ENCODE measurements around the gene MLIP.
"Not testable (repeated sequence)": the region's sequence is repeated elsewhere in the genome, so short reads cannot be mapped to it uniquely, and the experiment has no call there.

MLIP gene

DNA sequence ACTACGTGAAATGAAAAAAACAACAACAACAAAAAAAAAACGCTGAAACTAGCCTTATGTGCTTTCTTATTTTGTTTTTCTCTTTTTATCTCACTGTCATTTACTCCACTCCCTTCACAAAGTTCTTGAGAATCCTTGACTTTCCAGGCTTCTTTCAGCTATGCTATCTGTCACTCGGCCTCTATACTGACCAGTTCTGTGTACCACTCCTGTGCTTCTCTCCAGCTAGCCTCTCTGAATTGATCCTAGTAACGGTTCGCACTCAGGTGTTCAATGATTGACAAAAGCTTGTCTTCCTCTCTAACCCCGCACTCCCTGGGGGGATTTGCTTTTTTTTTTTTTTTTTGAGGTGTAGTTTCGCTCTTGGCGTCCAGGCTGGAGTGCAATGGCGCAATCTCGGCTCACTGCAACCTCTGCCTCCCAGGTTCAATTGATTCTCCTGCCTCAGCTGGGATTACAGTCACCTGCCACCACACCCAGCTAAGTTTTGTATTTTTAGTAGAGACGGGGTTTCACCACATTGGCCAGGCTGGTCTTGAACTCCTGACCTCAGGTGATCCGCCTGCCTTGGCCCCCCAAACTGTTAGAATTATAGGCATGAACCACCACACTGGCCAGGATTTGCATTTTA lies 31.8 kb downstream of the MLIP start:
- DNase-seq = no peak

DNA sequence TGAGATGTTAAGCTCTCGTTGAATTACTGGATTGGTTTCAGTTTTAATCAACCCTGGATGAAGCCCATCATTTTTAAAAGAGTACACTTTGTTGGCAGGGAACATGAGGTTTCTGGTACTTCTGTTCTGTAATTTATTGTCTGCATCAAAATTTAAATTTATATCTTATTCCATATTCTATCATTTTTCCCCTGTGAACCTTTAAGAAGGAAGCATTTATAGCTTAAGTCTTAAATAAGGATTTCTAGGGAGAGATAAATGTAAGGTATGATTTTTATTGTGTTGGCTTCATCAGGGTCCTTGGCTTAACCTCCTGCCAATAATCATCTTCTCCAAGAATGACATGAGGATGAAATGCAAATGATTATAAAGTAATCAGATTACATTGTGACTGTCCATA lies 40.6 kb downstream of the MLIP start:
- DNase-seq = no peak

DNA sequence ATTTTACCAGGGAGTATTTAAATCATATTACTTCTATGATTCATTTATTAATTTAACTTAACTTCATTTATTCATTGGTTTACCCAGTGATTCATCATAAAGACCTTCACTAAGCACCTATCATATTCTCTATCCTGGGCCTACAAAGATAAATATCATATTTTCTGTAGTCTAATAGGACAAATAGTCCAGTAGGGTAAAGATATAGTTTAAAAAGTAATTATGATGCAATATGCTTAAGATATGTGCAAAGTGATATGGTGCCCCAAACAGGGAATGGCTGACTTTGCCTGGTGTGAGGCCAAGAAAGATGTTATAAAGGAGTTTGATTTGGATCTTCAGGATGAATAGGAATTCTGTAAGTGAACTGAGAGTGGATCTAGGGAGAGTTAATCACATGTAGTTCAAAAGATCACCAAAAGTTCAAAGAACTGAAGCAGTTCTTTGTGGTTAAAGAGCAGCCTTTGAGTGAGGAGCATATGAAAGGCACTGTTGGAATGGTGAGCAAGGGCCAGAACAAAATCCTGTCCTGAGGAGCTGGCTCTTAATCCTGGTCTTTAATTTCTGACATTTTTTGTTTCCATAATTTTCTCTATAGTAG lies 45.5 kb downstream of the MLIP start:
- DNase-seq = no peak

DNA sequence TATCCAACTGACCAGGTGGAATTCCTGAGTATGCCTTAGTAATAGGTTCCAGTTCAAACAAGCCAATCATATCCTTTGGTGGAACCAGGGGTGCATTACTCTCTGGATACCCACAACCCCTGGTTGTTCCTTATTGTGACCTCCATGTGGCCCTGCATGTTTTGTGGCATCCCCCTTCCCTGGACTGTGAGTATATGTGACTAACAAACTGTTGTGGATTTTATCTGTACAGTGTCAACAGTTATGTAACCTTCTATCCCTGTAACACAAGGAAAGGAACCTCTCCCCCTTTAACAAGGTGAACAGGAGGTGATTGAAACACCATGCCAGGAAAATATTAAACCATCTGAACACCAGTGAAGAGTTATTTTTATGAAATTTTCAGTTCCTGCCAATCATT lies 46.2 kb downstream of the MLIP start:
- no peak for DNase-seq

DNA sequence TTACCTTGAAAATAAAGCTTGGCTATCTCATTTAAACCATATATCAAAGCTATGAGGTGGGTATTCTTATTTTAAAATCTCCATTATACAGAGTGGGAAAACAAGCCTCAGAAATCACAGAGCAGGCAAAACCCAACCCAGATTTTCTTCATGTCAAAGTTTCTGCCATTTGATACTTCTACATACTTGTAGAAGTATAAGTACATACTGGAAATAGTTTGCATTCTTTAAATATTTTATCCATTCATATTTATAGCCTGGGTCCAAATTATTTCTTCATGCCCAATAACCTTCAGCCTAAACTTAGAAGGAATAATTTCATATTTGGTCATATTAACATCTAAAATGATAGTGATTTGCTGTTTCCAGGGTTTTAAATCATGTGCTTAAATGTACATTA lies 61.8 kb downstream of the MLIP start:
- DNase-seq = no peak

DNA sequence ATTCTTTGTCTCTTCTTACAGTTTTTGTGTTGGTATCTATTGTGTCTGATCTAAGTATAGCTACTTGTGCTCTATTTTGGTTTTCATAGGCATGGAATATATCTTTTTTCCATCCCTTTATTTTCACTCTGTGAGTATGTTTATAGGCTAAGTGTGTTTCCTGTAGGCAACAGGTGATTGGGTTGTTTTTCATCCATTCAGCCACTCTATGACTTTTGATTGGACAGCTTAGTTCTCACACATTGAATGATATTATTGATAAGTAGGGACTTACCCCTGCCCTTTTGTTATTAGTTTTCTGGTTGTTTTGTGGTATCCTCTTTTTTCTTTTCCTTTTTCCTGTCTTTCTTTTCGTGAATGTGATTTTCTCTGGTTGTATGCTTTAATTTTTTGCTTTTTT lies 67.9 kb downstream of the MLIP start:
- DNase-seq = no peak

DNA sequence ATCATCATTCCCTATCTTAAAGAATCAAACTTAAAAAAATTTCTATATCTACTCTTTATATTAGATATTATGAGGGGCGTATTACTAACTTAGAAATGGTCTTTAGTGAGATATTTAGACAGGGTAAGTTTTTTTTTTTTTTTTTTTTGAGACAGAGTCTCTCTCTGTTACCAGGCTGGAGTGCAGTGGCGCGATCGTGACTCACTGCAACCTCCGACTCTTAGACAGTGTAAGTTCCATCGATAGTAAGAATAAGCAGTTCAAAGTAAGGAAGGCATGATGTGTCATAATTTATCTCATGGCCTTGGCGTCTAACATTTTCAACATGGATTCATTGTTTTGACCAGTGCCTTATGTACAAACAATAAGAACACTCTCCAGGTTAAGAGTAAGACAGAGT lies 72.4 kb downstream of the MLIP start:
- DNase-seq = no peak

DNA sequence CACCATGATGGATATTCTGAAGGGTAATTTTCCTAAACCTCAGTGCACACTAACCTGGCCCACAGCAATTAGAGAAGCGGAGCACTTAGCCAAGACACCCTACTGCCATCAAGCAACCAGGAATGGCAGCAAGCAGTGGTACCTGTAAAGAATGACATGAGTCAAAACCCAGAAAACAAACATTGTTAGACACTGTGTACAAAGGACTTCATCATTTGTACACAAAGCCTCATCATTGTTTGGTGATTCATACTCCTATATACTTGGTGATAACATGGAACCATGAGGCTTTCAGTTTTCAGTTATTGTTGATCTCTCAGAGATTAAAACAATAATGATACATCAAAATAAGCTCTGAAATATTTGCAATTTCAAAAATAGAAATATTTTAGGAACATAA lies 74.6 kb downstream of the MLIP start:
- no peak for DNase-seq

DNA sequence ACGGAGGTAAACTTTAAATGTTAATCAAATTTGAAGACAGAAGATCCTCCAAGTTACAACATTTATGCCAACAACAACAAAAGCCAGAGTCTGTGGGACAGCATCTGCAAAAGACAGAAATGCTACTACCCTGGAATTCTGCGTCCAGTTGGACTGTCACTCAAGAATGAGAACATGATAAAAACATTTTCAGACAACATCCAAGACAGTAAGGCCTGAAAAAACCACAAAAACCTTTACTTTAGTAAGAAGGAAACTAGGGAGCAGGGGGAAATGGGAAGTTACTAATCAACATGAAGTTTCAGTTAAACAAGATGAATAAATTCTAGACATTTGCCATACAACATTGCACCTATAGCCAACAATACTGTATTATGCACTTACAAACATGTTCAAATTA lies 77.6 kb downstream of the MLIP start:
- DNase-seq = no peak

DNA sequence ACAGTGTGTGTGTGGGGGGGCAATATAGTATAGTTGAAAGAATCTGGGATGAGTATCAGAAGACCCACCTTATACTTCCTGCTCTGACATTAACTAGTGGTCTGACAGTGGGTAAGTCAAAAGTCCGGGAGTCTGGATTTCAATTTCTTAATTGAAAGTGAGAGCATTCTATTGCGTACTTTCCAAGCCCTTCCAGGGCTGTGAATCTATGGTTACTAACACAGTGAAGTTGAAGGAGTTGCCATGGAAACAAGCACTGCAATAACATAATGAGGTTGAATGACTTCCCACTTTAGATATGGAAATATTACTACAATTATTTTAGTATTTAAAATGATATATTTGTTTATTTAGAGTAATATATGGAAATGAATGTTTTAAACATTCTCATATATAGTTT lies 80.2 kb downstream of the MLIP start:
- no peak for DNase-seq

DNA sequence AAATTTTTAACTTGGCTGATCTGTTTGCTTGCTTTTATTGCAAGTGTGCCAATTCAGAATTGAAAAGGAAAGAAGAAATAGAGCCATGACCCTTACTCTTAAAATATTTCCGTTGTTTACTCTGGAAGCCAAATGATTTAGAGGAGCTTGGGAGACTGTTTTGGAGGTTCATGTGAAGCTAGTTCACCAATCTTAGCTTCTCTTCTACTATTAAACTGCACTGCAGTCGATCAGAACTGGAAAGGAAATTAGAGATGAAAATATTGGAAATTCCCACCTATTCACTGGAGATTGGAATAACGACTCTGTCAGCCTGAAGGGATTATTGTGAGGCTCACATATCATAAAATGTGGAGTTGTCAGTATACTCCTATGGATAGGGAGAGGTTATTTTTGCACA lies 81.8 kb downstream of the MLIP start:
- no peak for DNase-seq

DNA sequence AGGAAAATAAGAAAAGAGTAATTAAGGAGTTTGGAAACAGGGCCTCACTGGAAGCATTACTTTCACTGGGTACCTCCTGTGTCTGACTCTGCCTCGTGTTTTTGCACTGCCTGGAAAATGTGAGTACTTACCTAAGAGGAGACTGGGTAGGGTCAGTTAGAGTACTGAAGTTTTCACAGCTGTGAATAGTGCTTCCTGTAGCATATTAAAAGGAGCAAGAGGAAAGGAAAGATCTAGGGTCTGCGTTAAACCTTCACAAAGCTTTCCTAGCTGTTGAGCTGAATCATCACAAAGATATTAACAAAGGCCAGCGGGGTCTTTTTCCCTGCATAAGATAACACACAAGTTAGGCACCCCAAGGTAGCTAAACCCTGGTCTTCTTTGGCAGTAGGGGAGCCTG lies 82.3 kb downstream of the MLIP start:
- DNase-seq = no peak

DNA sequence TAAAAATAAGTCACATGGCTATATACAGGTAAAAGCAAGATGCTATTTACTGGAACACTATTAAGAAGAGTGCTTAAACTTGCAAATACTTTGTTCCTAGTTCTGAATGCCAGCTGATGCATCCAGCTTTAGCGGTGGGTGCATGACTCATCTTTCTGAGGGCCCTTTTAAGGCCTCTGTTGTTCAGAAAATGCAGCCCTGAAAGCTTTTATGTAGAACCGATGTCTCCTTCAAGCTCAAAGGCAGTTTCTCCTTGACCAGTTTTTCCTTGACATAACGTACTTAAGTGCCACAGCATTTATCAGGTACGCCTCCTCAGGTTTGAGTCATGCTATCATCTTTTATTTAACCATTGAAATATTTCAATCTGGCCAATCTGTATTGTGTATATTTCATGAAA lies 82.8 kb downstream of the MLIP start:
- no peak for DNase-seq

DNA sequence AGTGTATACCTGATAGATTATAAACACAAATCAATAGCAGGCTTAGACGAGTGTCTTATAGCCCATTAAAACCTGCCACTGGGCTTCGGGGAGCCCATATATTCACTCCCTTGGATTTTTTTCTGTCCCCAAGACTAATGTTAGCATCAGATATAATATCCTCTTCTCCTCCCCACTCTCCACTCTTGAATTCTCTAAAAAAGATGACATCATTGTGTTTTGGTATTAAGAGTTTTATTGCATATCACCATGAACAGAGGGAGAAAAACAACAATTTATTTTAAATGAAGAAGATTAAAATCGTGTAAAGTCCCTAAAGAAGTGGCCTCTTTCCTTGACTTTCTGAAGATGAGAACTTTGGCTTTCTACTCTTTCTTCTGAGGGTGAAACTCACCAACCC lies 84.4 kb downstream of the MLIP start:
- no peak for DNase-seq

DNA sequence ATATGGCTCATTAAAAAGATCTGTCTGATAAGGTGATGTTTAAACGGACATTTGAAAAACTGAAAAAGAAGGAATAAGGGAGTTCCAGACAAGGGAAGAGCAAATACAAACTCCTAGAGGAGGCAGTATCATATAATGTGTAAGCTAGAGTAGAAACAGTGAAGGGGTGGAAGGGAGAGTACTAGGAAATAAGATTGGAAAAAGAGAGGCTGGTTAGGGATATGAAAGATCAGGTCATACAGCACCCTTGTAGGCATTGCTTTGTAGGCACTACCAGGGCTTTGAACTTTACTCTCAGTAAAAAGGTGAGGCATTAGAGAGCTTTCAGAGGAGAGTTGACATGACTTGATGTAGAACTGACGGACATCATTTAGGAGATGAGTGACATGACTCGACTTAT lies 85.7 kb downstream of the MLIP start:
- DNase-seq = no peak

DNA sequence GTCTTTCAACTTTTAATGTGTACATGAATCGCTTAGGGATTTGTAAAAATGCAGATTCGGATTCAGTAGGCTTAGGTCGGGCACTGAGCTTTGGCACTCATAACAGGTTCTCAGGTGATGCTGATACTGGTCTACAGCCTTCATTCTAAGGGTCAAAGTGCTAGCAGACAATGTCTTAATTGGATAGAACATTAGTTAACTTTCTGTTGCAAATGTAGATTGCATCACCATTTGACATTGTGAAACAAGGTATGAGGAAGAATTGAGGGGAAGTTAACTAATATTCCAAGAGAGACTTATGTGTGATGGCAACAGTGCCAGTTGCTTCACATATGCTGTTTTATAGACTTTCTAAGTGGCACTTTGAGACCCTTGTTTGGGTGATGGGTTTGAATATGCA lies 86.9 kb downstream of the MLIP start:
- no peak for DNase-seq

DNA sequence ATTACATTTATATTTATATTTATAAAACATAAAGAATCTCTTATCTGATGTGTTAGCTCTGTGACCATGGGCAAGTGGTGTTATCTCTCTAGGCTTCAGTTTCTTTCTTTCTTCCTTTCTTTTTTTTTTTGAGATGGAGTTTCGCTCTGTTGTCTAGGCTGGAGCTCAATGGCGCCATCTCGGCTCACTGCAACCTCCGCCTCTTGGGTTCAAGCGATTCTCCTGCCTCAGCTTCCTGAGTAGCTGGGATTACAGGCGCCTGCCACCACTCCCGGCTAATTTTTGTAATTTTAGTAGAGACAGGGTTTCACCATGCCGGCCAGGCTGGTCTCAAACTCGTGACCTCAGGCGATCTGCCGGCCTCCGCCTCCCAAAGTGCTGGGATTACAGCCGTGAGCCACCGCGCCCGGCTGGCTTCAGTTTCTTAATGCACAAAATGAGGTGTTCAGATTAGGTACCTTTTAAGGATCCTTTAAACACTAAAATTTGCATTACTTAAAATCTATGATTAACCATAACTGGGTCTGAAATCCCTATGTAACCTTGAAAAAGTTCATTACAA lies 92.3 kb downstream of the MLIP start:
- DNase-seq = not testable (repeated sequence)

DNA sequence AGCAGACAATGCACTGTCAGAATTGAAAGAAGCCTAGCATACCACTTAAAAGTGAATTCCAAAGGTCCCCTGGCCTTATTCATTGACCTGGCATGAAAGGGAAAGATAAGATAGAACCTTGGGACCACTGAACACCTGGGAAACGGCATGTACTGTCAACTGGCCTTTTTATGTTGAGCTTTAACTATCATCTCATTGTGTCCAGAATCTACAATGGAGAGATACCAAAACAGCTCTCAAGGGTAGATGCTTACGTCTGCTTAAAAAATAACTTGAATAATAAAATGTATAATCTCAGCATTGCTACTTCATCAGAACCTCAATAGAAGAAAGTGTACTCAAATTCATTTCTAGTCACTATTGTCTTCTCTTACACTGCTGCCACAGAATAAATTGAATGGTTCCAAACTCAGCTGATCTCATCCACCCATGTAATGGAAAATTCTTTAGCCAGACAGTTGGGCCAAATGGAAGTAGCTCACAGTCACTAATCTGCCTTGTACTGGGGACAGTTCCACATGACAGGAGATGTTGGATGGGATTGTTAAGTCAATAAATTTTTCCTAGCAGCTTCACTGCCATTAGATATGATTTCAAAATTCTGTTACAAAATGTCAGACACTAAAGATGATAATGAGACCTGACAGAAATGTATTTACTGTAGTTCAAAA lies 93.8 kb downstream of the MLIP start:
- DNase-seq = no peak

DNA sequence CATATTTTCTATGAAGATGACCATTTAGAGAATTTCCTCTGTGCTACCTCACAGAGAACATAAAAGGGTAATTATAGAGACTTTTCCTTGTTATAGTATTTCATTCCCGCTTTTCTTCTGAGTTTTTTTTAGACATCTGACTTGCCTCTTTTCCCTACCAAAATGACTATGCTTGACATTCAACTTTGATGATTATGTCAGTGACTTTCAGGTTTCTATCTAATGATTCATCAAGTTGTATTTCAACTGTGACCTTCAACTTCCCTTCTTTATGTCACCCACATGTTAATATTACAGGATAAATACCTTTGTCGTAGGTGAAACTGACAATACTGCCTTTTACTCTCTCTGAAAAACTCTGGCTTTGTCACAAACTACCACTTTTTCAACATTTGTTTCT lies 95.3 kb downstream of the MLIP start:
- no peak for DNase-seq

DNA sequence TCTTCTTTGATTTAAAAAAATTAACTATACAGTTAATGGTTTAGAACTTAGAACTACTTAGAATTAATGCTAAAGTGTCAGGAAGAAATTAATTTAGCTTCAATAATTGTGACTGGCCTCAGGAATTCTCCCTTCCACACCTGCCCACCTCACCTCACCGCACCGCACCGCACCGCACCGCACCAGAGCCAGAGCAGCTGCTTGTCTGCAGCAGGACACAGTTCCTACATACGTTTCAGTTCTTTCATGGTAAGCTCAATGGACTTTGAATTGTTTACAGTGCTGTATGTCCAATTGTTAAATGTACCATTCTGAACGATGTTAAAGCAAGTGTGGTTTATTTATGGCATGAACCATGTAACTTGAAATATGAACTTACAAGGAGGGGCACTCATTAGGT lies 98.7 kb downstream of the MLIP start:
- DNase-seq = not testable (repeated sequence)

DNA sequence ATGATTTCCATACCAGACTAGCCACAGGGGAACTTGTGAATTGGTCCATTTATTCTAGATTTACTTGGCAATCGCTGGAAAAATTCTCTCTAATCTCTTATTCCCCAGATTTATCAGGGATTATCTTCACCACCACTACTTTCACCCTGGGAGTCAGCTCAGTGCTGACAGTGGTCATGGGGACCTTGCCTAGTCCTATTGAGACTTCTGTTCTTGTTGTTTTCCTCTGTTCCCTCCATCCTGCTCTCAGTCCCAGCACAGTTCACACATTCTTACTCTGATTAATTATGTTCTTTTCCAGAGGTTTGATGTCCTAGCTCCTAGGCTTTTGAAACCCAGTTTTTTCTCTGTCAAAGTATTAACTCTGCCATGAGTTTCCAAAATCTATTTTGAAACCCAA lies 103.0 kb downstream of the MLIP start:
- no peak for DNase-seq

DNA sequence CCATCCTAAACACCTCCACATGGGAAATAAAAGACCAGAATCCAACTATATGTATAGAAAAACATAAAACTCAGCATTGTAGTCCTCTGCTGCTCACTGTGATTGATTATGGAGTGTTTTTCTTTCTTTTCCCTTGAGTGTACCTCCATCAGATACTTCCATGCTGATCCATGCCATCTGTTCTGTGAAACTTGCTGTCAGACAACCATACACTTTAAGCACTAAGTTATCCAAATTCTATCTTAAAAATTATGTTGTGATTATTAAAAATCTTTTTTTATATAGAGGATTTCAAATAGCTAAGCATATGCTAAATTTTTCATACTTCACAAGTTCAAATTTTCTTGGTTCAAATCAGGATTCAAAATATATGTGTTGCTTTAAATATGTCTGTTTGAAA lies 105.1 kb downstream of the MLIP start:
- DNase-seq = no peak

DNA sequence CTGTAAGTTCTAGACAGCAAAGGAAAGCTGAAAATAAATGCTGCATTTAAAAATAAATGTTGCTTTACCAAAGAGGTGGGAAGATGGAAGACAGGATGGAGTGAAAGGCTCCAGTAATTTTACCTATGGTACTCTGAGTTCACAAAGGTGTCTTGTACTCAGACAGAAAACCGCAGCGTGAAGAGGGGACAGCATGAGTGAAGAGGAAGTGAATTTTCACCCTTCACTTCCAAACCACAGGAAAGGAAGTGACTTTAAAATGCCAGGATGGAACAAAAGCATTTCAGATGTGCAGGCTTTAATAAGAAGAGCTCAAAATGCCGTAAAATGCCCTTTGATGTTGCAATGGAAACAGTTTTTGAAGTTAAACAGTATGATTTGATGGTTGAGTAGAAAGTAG lies 105.8 kb downstream of the MLIP start:
- no peak for DNase-seq

DNA sequence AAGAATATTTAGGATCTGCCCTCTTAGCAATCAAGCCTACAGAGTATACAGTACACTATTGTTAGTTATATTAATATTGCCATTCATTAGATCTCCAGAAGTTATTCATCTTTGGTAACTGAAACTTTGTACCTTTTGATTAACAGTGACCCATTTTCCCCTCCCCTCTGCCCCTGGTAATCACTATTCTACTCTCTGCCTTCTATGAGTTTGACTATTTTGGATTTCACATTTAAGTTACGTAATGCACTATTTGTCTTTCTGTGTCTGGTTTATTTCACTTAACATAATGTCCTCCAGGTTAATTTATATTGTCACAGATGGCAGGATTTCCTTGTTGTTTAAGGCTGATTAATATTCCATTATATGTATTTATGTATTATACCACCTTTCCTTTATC lies 111.0 kb downstream of the MLIP start:
- no peak for DNase-seq

DNA sequence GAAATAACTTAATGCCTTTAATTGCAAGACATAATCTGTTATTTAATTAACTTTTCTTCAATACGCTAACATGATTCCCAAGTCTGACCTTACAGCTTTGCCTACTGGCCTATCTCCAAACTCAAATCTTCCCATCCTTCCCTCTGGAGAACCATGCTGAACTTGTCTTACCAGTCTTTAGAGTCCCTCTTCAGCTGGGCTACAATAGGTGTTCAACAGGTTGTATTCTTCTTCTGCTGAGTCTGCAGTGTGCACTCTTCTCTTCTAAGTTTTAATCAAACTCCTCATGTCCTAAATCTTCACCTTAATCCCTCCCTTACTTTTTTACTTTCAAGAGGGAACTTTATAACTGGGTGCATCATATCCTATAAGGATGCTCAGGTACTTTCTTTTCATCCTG lies 121.5 kb downstream of the MLIP start:
- DNase-seq = no peak

Measured in GOT3 (cell line).